Stimulated activated CD8-positive, alpha-beta memory T cell treated with anti-CD3 and anti-CD28 coated beads, Interleukin-4, amount 100 ng/mL, for 1 hour (primary cell): ENCODE data around the gene TSPAN15.
"Not testable (repeated sequence)": the region's sequence is repeated elsewhere in the genome, so short reads cannot be mapped to it uniquely, and the experiment has no call there.

ENCODE experiments used
- DNase-seq, 2 donors: peaks; one replicate each; pipeline ENCODE4 v3.0.0-alpha.2; 2020; ENCODE audit warnings: low read depth in 2 of 2, low spot score in 1 of 2

The TSPAN15 gene

DNA sequence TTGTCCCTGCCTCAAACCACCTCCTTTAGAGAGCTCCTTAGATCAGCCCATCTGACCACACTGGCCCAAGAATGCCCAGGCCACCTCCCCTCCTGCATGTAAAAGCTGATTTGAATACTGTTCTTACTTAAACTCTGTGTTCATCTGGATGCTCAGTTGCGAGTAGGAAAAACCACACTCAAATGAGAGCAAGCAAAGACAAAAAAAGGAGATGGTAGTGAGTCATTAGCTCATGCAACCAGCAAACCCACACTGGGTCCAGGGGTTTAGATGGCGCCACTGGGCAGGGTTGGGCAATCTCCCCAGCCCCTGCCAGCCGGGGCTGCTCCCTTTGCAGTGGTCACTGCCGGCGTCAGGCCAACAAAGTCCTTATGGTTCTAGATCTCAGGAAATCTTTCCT is 32.7 kb downstream of the TSPAN15 start:
- DNase-seq: no peak

DNA sequence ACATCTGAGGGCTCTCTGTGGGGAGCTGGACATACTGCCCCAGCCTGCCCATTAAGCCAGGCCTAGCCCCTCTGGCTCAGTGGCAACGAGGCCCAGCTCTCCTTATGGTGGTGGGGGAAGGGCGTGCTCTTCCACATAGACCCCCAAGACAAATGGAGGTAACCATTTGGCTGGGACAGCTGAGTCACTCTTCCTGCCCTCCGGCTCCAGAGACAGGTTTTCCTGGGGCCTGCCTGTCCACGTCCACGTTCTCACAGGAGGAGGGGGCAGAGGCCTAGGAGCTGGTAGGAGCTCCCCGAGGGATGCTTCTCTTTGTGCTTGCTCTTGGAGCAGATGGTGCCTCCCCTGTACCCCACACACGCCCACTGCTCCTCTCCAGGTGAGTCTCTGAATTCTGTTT is 33.5 kb downstream of the TSPAN15 start:
- no peak for DNase-seq

DNA sequence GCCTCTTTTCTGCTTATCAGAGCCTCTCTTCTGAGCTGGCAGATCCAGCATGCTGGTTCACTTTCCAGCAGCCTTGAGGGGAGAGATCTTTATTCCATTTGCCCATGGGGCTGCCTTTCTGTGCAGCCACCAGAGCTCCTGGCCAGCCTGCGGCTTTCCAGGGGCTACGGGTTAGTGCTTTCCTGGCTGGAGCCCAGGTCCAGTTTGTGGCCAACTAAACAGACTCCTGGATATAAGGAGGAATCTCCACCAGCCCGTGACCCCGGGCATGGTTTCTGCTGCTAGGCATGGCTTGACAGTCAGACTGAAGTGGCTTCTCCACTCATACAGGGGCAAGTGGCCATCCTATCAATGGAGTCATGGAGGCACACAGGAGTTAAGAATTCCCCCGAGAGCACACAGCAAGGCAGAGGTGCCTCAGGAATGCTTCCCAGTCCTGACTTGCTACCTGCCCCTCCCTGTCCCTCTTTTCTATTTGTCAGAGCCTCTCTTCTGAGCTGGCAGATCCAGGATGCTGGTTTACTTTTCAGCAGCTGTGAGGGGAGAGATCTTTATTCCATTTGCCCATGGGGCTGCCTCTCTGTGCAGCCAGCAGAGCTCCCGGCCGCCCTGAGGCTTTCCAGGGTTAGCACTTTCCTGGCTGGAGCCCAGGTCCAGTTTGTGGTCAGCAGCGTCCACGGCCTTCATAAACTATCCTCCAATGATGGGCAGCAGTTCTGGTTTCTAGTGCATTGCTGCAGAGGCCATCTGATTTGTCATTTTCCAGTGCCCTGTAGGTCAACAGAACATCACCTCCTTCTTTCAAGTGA is 35.9 kb downstream of the TSPAN15 start:
- no peak for DNase-seq

DNA sequence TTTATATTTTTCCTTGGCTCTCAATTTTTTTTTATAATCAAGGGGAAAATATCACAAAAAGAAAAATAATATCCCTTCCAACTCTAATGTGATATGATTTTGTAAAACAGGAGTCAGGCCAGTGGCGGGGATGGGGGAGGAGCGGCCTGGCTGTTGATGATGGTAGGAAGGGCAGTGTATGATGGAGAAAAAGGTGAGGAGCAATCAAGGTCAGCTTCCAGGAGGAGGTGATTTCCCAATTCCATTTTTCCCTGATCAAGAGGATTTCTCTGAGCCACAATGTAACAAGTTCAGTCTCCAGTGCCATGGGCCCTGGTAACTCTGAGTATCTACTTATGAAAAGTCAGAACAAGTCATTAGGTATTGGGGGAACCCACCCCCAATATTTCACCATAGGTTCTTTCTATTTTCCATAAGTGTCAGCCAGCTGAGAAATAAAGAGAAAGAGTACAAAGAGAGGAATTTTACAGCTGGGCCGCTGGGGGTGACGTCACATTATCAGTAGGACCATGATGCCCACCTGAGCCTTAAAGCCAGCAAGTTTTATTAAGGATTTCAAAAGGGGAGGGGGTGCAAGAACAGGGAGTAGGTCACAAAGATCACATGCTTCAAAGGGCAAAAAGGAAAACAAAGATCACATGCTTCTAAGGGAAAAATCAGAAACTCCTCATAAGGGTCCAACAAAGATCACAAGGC is 37.0 kb downstream of the TSPAN15 start:
- DNase-seq: not testable (repeated sequence)

DNA sequence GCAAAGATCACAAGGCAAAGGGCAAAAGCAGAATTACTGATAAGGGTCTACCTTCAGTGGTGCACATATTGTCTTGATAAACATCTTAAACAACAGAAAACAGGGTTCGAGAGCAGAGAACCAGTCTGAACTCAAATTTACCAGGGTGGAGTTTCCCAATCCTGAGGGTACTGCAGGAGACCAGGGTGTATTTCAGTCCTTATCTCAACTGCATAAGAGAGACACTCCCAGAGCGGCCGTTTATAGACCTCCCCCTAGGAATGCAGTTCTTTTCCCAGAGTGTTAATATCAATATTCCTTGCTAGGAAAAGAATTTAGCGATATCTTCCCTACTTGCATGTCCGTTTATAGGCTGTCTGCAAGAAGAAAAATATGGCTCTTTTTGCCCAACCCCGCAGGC is 37.6 kb downstream of the TSPAN15 start:
- DNase-seq: not testable (repeated sequence)

DNA sequence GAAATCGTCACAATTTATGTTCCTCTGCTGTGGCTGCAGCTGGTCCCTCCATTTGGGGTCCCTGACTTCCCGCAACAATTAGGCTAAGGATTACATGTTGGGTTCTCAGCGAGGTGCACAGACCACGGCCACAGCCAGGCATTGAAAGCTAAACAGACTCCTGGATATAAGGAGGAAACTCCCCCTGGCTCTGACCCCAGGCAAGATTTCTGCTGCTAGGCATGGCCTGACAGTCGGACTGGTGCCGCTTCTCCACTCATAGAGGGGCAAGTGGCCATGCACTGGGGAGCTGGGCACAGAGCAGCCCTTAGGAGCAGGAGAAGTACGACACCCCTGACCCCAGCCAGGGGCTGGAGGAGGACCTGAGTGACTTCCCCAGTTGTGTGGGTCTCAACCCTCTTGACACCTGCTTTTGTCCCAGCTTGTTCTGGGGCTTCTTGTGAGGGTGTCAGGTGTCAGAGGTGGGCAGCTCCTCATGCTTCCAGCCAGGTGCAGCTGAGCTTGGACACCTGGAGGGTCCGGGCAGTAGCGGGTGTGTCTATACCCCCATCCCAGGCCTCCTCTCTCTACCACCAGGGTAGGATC is 38.3 kb downstream of the TSPAN15 start:
- DNase-seq: no peak

DNA sequence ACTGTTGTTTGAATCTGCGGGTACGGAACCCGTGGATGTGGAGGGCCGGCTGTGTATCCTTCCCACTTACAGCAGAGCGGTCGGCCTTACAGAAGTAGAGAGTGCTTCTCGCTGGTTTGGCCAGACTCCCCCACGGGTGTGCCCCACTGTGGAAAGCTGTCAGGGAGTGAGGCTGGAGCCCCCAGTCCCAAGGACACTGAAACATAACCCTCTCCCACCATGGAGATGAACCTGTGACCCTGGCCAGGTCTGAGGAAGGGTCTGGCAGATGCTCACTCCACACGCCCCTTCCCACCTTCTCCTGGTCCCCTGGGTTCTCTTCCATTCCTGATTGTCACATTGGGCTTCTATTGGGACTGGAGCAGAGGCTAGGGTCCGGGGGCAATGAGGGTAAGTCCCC is 39.6 kb downstream of the TSPAN15 start:
- DNase-seq: no peak

DNA sequence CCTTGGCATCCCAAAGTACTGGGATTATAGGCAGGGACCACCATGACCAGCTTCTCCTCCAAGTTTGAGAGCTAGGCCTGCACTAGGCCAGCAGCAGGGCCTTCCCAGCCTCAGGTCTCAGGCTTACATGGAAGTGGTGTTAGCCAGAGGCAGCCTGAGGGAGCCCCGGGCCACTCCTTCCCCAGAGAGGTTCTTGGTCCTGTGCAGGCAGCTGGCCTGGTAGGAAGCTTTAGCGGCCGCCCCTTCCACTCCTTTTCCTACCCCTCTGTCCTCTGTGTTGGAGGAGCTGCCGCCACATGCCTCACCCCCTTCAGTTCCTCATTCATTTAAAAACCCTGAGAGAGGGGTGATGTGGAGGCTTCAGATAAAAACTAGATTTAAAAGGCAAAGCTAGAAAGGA is 40.3 kb downstream of the TSPAN15 start:
- no peak for DNase-seq

DNA sequence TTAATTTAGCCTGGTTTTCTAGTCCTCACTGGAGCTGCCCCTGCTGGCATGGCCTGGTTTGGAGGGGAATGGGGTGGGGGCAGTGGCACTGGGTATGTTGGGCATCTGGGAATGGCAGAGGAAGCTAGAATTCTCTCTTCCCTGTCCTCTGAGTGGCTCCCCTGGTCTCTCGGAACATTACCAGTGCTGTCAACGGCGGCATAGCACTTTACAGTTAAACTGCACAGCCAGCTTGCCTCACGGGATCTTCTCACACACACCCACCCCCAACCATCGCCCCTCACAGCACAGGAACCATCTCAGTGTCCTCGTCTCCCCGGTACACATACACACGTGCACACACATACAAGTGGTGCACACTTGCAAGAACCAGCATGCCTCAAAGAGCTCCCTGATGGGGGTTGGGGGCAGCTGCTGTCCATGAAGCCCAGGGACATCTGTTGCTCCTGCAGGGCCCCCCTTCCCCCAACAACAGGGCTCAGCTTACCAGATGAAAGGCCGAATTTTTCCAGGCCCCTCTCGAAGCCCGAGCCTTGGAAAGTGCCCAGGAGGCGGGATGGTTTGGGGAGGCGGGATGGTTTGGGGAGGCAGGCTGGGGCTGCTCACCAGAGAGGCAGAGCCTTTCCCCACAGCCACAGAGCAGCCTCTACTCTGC is 41.0 kb downstream of the TSPAN15 start:
- DNase-seq: no peak

DNA sequence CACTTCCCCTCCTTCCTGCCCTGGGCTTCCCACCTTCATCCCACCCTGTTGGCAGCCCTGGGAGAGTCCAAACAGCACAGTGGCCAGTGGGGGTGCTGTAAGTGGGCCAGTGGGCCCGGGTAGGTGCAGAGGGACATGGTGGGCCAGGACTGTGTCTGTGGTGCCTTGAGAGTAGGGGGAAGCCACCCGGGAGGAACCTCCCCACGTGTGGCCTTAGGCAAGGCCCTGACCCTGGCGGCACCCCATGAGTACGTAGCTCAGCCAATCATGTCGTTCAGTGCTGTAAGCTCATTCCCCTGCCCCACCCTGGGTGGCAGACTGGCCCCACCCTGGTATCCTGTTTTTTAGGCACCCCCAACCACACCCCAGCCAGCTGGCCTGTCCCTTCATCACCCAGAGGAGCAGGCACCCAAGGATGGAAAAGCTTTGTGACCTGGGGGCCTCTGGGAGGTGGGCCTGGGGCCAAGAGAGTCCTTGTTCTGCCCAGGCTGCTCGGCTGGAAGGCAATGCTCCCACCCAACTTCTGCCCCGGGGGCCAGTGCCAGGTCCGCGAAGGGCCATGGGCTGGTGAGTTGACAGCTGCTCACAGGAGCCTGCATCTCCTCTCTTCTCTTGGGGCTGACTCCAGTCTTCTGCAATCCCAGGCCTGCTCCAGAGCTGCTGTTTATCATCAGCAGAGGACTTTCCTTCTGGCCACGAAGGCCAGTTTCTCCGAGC is 41.6 kb downstream of the TSPAN15 start:
- no peak for DNase-seq

DNA sequence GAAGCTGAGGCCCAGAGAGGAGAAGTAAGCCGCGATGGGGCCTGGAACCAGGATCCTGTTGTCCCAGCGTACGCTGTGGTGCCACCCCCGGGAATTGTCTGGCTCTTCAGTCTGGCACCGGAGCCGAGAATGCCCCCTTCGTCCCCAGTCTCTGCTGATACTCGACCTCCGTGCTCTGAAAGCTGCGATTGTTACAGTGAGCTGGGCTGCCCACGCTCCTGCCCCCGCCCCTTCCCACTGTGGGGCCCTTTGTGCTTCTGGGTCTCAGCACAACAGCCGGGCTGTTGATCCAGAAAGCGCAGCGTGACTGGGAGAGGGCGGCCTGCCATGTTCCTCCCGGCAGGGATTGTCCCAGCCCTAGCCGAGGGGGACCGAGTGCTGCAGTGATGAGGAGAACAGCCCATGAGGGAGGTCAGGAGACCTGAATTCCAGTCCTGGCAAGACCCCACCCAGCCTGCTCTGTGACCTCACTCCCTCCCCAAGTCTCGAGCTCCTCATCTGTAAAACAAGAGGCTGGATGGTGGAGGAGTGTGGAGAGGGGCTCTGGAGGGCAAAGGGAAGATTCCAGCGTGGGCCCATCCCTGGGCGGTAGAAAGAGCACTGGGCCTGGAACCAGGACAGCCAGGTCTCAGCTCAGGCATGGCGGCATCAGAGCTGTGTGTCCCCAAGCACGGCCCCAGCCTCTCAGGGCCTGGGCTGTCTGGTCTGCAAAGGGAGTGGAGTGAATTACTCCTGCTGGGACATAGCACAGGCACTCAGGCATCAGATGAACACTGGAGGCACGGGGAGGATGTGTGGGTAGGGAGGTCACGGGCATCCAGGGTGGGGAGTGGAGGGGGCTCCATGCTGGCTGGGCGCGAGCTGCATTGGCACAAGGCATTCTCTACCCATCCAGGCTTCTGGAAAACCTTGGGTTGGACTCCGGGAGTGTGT is 43.6 kb downstream of the TSPAN15 start:
- DNase-seq: no peak

DNA sequence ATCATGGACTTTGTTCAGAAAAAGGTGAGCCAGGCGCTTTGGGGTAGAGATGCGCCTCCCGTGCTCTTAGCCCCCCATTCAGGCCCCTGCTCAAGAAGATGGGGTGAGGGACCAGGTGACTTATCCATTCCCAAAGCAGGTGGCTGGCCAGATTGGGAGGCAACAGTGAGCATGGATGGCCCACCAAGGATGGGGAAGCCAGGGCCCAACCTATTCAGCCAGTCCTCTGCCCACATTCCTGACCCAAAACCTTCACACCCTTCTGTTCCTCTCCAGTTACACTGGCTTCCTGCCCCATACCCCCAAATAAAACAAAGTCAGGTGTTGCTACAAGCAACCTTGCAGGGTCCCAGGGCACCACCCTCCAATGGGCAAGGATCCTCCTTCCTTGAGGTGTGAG is 44.4 kb downstream of the TSPAN15 start:
- DNase-seq: no peak

DNA sequence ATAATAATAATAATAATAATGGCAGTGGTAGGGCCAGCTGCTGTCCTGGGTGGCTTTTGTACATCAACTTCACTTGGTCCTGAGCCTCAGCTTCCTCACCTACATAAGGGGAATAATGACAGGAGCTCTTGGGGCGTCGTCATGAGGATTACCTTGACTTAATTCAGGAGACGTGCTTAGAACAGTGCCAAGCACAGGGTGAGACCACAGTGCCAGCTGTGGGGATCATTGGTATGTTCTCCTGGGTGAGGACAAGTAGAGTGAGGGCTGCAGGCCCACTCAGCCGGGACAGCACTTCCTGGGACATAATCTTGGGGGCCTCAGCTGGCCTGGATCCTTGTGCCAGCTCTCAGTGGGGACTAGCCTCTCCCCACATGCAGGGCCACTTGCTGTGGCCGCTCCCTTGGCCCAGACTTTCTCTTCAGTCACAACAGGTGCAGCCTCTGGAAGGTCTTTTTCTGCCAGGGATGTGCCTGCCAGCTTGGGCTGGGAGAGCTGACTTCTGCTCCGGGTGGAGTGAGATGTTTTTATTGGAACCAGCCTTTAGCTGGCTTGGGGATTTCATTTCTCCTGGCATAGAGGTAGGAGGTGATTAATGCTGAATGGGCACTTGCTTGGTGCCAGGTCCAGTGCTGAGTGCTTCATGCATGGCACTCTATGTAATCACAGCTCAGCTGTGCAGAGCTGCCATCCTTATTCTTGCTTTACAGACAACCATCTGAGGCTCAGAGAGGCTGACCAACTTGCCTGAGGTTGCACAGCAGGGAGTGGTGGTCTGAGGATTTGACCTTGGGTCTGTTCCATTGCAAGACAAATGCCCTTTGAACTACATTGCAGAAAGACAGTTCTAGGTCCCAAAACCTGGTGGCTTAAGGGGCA is 45.3 kb downstream of the TSPAN15 start:
- no peak for DNase-seq

DNA sequence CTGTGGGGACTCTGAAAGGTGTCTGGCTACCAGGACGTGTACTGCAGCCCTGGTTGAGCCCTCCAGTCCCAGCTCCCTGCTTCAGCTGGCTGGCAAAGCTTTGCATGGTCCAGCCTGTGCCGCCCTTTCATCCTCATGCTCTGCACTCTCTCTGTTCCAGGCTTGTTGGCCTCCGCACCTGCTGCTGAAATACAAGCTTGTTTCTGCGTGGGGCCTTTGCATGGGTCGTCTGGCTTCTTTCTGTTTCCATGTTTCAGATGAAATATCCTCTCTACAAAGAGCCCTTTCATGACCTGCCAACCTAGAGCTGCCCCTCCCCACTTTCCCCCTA is 45.9 kb downstream of the TSPAN15 start:
- DNase-seq: no peak

DNA sequence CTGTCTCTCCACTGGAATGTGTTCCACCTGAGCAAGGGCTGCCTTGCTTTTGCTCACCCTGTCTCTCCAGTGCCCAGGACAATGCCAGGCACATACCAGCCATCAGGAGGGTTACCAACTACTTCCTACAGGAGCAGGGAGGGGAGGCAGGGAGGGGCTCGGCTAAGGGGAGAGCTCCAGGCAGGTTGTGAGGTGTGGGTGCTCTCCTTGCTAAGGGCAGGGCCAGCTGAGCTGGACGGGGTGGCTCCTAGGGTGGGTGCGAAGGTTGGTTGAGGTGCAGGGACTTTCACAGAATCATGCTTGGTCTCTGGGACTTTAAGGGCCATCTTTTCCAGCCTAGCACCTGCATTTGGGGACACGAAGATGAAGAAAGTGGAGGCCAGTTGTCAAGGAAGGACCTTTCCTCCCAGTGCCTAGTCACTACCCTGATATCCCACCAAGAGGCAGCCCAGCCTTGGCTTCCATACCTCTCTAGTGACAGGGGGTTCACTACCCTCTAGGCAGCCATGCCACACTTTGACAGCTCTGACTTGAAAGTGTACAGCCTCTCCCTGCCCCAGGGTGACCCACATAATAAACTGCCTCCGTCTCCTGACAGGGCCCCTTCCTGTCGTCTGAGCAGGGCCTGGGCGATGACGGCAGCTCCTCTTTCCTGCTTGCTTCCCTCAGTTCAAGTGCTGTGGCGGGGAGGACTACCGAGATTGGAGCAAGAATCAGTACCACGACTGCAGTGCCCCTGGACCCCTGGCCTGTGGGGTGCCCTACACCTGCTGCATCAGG is 46.5 kb downstream of the TSPAN15 start:
- DNase-seq: no peak

DNA sequence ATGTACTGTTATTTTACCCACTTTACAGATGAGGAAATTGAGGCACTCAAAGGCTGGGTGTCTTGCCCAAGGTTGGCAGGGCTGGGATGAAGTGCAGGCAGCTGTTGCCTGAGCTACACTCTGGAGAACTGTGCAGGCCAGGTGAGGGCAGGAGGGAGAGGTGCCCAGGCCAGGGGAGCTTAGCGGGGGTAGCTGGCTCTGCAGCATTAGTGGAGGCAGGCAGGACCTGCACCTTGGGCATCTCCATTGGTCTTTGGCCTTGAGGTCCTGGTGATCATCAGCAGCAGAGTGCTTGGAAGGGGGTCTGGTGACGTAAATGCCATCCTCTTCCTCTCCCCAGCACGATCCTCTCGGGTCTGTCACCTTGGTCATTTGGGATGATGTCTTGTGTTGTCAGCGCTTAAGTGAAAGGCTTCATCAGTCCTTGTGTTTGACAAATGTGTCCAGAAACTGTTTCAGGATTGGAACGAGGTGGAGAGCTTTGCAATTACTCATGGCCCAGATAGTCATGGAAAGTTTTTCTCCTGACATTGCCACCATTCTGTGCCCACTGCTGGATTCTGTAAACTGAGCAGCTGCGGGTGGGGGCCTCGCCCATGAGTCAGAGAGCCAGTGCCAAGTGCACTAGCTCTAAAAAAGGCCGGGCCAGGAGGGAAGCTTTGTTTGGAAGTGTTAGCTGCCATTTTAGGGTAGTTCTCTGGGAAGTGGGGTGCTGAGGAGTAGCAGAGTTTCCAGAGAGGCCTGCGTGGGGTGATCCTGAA is 47.6 kb downstream of the TSPAN15 start:
- DNase-seq: no peak

DNA sequence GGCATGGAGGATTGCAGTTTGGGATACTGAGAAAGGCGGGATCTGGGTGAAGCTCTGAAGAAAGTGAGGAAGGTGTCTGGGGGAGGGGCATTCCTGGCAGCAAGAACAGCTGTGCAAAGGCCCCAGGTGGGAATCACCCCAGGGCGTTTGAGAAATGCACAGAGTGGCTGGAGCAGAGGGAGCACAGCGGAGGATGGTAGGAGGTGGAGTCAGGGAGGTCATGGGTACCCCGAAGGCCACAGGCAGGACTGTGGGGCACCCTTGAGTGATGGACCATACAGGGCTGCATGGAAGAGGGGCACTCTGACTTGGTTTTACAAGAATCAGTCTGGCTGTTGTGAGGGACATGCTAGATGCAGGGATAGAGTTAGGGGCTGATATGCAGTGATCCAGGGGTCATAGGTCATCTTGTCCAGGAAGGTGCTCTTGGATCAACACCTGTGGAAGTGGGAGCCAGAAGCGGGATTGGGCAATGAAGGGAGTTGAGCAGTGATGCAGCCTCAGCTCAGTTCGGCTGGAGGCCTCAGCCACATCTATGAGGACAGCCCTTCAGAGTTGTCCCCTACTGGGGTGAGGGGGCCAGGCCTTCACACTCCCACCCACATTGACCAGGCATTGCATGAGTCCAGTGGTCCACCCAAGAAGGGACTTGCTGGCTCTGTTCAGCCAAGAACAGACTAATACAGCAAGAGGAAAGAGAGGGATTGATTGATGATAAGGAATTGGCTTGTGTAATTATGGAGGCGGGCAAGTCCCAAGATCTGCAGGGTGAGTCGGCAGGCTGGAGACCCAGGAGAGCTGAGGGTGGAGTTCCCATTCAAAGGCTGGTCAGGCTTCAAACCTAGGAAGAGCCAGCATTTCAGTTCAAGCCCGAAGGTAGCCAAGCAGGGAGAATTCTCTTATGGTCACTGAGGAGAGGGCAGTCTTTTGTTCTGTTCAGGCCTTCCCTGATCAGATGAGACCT is 48.7 kb downstream of the TSPAN15 start:
- DNase-seq: no peak
